ENCODE results near the gene TMEM131L. TPM values are rescaled to one million over a fixed set of nuclear protein-coding genes. Genes with fewer than 3 reads are reported as not detected.
"Not testable (repeated sequence)": the region's sequence is repeated elsewhere in the genome, so short reads cannot be mapped to it uniquely, and the experiment has no call there.

The TMEM131L gene
- total RNA-seq, 1 donor from 2014 or later = 28.1 TPM

DNA sequence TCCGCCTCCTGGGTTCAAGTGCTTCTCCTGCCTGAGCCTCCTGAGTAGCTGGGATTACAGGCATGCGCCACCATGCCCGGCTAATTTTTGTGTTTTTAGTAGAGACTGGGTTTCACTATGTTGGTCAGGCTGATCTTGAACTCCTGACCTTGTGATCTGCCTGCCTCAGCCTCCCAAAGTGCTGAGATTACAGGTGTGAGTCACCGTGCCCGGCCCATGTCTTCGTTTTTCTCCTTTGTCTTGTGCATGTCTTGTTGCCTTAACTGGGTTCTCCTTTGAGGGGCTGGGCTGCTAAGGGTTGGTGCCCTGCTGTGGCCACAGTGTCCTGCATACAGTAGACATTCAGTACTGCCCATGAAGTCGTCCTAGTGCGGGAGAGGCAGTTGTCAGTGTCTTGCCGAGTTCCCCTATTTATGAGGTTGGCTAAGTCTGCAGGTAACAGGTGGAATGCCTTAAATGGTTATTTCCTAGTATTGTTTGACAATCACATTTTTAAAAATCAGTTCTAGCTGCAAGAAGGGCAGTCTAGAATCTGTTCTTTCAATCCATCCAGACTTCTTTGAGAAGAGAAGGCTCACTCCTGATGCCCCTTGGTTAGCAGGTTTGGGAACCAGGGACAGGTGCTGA lies 5.0 kb downstream of the TMEM131L start:
- H3K27me3 Mint-ChIP-seq (ENCODE audit: low read depth); H3K9me3 Mint-ChIP-seq; DNase-seq (ENCODE audit: low spot score); intact Hi-C loops (cut with micrococcal nuclease): not testable (repeated sequence)
- Mint-ChIP-seq H3K4me1 (ENCODE audit: low read depth) (peaks cover 68% of the 10 kb centered on the region), H3K36me3 (ENCODE audit: low read depth) (peaks cover 60% of the 10 kb centered on the region), H3K4me3 (ENCODE audit: low read depth) (peak overlapping the region; percentile 66), H3K27ac (peak overlapping the region; percentile 54)

DNA sequence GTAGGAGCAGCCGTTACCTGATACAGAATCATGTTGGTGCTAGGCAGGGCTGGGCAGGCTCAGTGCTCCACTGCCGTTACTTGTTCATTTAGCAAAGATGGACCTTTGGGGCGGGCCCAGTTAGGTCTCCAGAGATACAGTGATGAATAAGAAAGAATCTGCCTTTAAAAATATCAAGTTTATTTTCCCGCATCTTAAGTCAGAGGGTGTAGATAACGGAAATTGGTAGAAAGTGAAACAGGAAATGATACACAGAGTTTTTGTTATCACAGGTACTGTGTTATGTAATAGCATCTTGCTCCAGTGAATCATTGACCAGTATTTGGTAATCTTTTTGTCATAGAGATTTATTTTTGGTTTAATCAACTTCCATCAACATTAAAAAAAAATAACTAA lies 5.5 kb downstream of the TMEM131L start:
- Mint-ChIP-seq H3K4me1 (ENCODE audit: low read depth) (peaks cover 68% of the 10 kb centered on the region), H3K4me3 (ENCODE audit: low read depth) (peak overlapping the region; percentile 66), H3K9me3 (no peaks in the 10 kb centered on the region), H3K27ac (peak overlapping the region; percentile 15), H3K36me3 (ENCODE audit: low read depth) (peaks cover 61% of the 10 kb centered on the region), H3K27me3 (ENCODE audit: low read depth) (no peaks in the 10 kb centered on the region)
- DNase-seq (ENCODE audit: low spot score) = no peak
- intact Hi-C loops (cut with micrococcal nuclease) = loop anchor here (1.0 kb wide), 1 partner anchor 17 kb away; no protein-coding TSS in a partner anchor

DNA sequence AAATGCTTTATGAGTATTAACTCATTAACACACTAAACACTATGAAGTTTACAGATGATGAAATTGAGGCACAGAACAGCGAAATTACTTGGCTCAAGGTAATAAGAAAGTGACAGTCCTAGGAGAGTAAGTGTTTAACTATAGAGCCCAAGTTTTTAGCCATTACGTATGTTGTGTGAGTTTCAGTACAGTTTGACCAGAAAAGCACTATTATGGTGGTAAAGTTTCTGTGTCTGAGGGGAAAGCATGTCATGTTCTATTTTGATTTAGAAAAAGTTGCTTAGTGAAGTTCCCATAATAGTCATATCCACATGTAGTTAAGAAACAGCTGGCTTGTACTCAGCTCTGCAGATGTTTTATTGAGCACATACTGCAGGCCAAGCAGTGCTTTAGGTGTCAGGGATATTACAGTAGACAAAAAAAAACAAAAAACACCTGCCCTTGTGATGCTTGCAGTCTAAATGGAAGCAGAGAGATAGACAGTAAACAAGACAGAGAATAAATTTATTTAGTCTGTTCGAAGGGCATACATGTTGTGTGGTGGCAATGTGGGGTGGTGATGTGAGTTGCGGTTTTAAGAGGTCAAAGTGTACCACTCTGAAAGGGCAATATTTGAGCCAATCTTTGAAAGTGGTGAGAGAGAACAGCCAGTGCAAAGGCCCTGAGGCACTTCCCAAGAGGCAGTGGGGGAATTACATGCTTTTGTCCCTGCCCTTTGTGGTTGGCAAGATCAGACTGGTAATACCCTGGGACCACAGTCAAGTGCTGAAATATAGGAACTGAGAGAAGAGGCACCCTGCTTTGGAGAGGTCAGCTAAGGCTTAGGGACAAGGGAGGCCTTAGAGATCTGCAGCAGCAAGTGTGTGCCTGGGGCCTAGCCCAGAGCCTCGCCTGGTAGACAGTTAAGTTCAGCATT lies 6.2 kb downstream of the TMEM131L start:
- intact Hi-C loops (cut with micrococcal nuclease) = loop anchor here (1.0 kb wide), 1 partner anchor 16 kb away; no protein-coding TSS in a partner anchor
- Mint-ChIP-seq H3K27me3 (ENCODE audit: low read depth) (no peaks in the 10 kb centered on the region), H3K27ac (no peak overlapping the region), H3K4me1 (ENCODE audit: low read depth) (peaks cover 73% of the 10 kb centered on the region), H3K9me3 (no peaks in the 10 kb centered on the region), H3K36me3 (ENCODE audit: low read depth) (peaks cover 68% of the 10 kb centered on the region), H3K4me3 (ENCODE audit: low read depth) (no peak overlapping the region)
- no peak for DNase-seq (ENCODE audit: low spot score)

GRCh38 chr4:153474251-153474650 lies 8.1 kb downstream of the TMEM131L start:
- H3K9me3 Mint-ChIP-seq = no peaks in the 10 kb centered on the region
- no peak for DNase-seq (ENCODE audit: low spot score)
- peaks cover 59% of the 10 kb centered on the region for H3K4me1 Mint-ChIP-seq (ENCODE audit: low read depth)
- H3K27ac Mint-ChIP-seq = no peak overlapping the region
- H3K36me3 Mint-ChIP-seq (ENCODE audit: low read depth) = peaks cover 71% of the 10 kb centered on the region
- H3K27me3 Mint-ChIP-seq (ENCODE audit: low read depth) = no peaks in the 10 kb centered on the region
- intact Hi-C loops (cut with micrococcal nuclease) = no loop called here
- H3K4me3 Mint-ChIP-seq (ENCODE audit: low read depth) = no peak overlapping the region

GRCh38 chr4:153476829-153477574 lies 10.8 kb downstream of the TMEM131L start:
- no peak for DNase-seq (ENCODE audit: low spot score)
- no peaks in the 10 kb centered on the region for H3K27me3 Mint-ChIP-seq (ENCODE audit: low read depth)
- H3K4me3 Mint-ChIP-seq (ENCODE audit: low read depth) = no peak overlapping the region
- H3K9me3 Mint-ChIP-seq = no peaks in the 10 kb centered on the region
- H3K27ac Mint-ChIP-seq = no peak overlapping the region
- H3K36me3 Mint-ChIP-seq (ENCODE audit: low read depth) = peaks cover 59% of the 10 kb centered on the region
- H3K4me1 Mint-ChIP-seq (ENCODE audit: low read depth) = peaks cover 44% of the 10 kb centered on the region
- intact Hi-C loops (cut with micrococcal nuclease) = no loop called here

DNA sequence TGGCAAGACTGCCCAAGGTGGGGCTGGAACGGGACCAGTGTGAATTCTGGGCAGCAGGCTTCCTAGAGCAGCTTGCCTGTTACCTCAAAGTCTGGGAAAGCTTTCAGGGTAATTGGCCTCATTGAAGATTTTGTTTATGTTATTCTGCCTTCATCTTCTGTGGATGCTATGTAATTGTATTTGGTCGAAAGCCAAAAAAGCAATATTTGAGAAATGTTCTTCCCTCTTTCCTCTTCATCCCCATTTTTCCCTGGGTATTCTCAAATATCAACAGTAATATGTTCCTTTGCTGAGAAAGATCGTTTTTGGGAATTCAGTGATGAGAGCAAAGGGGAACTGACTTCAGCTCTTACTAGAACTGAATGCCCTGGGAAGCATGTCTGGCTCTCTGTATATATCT lies 12.9 kb downstream of the TMEM131L start:
- H3K27ac Mint-ChIP-seq = no peak overlapping the region
- peaks cover 40% of the 10 kb centered on the region for H3K4me1 Mint-ChIP-seq (ENCODE audit: low read depth)
- intact Hi-C loops (cut with micrococcal nuclease) = no loop called here
- H3K27me3 Mint-ChIP-seq (ENCODE audit: low read depth) = no peaks in the 10 kb centered on the region
- no peak for DNase-seq (ENCODE audit: low spot score)
- H3K36me3 Mint-ChIP-seq (ENCODE audit: low read depth) = peaks cover 45% of the 10 kb centered on the region
- H3K4me3 Mint-ChIP-seq (ENCODE audit: low read depth) = no peak overlapping the region
- H3K9me3 Mint-ChIP-seq = no peaks in the 10 kb centered on the region

DNA sequence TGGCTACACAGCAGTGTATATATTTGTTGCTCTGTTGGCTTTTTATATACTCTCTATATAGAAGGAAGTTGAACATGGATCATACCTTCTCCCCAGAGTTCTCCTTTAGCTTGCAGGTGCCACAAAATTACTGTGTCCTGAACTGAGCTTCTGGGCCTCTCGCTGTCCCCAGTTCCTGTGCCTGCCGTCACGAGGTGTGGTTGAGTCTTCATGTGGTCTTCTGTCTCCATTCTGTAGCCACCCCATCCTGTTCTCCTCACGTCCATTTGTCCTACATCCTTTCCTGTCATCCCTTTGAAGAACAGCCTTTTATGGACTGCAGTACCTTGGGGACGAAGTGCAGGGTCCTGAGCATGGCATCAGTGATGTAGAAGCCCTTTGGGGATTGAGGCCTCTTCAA lies 14.5 kb downstream of the TMEM131L start:
- H3K27ac Mint-ChIP-seq = peak overlapping the region; percentile 20
- H3K4me3 Mint-ChIP-seq (ENCODE audit: low read depth) = no peak overlapping the region
- intact Hi-C loops (cut with micrococcal nuclease) = no loop called here

GRCh38 chr4:153481478-153481877 lies 15.3 kb downstream of the TMEM131L start:
- intact Hi-C loops (cut with micrococcal nuclease) = no loop called here
- Mint-ChIP-seq H3K27me3 (ENCODE audit: low read depth) (no peaks in the 10 kb centered on the region), H3K27ac (no peak overlapping the region), H3K9me3 (no peaks in the 10 kb centered on the region), H3K36me3 (ENCODE audit: low read depth) (peaks cover 33% of the 10 kb centered on the region), H3K4me3 (ENCODE audit: low read depth) (no peak overlapping the region), H3K4me1 (ENCODE audit: low read depth) (peaks cover 45% of the 10 kb centered on the region)
- no peak for DNase-seq (ENCODE audit: low spot score)

More for the DNA sequence above, 14.5 kb downstream of the TMEM131L start:
- H3K27me3 Mint-ChIP-seq (ENCODE audit: low read depth) = no peaks in the 10 kb centered on the region
- H3K9me3 Mint-ChIP-seq = no peaks in the 10 kb centered on the region
- H3K4me1 Mint-ChIP-seq (ENCODE audit: low read depth) = peaks cover 37% of the 10 kb centered on the region
- peaks cover 33% of the 10 kb centered on the region for H3K36me3 Mint-ChIP-seq (ENCODE audit: low read depth)
- no peak for DNase-seq (ENCODE audit: low spot score)

GRCh38 chr4:153483432-153484418 lies 17.6 kb downstream of the TMEM131L start:
- no peak for DNase-seq (ENCODE audit: low spot score)
- Mint-ChIP-seq H3K27ac (no peak overlapping the region), H3K4me1 (ENCODE audit: low read depth) (peaks cover 54% of the 10 kb centered on the region), H3K4me3 (ENCODE audit: low read depth) (no peak overlapping the region), H3K36me3 (ENCODE audit: low read depth) (peaks cover 20% of the 10 kb centered on the region), H3K27me3 (ENCODE audit: low read depth) (no peaks in the 10 kb centered on the region), H3K9me3 (no peaks in the 10 kb centered on the region)
- intact Hi-C loops (cut with micrococcal nuclease) = no loop called here

GRCh38 chr4:153485359-153485758 lies 19.2 kb downstream of the TMEM131L start:
- peaks cover 64% of the 10 kb centered on the region for H3K4me1 Mint-ChIP-seq (ENCODE audit: low read depth)
- intact Hi-C loops (cut with micrococcal nuclease) = loop anchor here (5.0 kb wide), 1 partner anchor 167 kb away; no protein-coding TSS in a partner anchor
- H3K4me3 Mint-ChIP-seq (ENCODE audit: low read depth) = no peak overlapping the region
- DNase-seq (ENCODE audit: low spot score) = no peak
- H3K27me3 Mint-ChIP-seq (ENCODE audit: low read depth) = no peaks in the 10 kb centered on the region
- no peak overlapping the region for H3K27ac Mint-ChIP-seq
- H3K9me3 Mint-ChIP-seq = no peaks in the 10 kb centered on the region
- H3K36me3 Mint-ChIP-seq (ENCODE audit: low read depth) = peaks cover 26% of the 10 kb centered on the region

DNA sequence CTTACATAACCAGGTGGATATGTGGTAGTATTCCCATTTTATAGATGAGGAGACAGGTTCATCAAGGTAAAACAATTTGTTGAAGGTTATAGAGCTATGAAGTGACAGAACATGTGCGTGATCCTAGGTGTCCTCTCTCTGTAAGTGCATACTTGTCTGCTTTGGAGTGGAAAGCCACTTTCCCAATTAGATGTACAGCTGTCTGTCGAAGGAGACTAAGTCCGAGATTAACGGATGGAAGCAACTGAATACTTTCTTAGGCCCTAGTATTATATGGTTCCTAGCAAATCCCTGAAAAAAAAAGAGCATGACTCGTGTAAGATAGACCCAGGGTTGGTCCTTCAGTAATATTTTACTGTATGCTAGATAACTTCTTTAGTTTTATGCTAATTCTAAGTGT lies 19.7 kb downstream of the TMEM131L start:
- DNase-seq (ENCODE audit: low spot score) = no peak
- H3K9me3 Mint-ChIP-seq = no peaks in the 10 kb centered on the region
- H3K27ac Mint-ChIP-seq = no peak overlapping the region
- no peaks in the 10 kb centered on the region for H3K27me3 Mint-ChIP-seq (ENCODE audit: low read depth)
- no peak overlapping the region for H3K4me3 Mint-ChIP-seq (ENCODE audit: low read depth)
- intact Hi-C loops (cut with micrococcal nuclease) = loop anchor here (5.0 kb wide), 1 partner anchor 166 kb away; no protein-coding TSS in a partner anchor
- H3K36me3 Mint-ChIP-seq (ENCODE audit: low read depth) = peaks cover 23% of the 10 kb centered on the region
- peaks cover 60% of the 10 kb centered on the region for H3K4me1 Mint-ChIP-seq (ENCODE audit: low read depth)
